ENCODE results near the gene NEDD4L. TPM values are rescaled to one million over a fixed set of nuclear protein-coding genes. Genes with fewer than 3 reads are reported as not detected.

Gene NEDD4L
- total RNA-seq, 1 donor from 2014 or later = 135 TPM

DNA sequence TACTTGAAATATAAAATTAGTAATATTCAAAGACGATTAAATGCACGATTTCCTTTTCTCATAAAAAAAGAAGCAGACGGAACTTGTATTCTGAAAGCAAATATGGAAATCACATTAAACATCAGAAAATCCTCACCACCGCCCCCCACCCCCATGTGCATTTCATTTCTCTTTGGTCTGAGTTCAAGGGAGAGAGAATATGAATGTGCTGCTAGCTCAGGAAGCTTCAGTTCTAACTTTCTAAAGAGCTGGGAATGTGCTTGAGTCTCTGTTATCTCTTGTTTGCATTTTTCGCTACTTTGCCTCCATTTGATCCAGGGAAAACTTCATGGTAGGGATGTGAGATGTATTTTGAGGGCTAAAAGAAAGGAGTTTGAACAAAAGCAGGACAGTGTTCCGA lies 143.6 kb downstream of the NEDD4L start:
- H3K4me3 Mint-ChIP-seq = no peak overlapping the region
- no peaks in the 10 kb centered on the region for H3K36me3 Mint-ChIP-seq
- peaks cover 28% of the 10 kb centered on the region for H3K4me1 Mint-ChIP-seq
- no peaks in the 10 kb centered on the region for H3K27me3 Mint-ChIP-seq (ENCODE audit: low read depth)
- no peak for DNase-seq (ENCODE audit: low spot score in 2 of 2, unreplicated experiment in 2 of 2)
- peak overlapping the region; percentile 27 for H3K27ac Mint-ChIP-seq
- TF ChIP-seq, protein P1, sequence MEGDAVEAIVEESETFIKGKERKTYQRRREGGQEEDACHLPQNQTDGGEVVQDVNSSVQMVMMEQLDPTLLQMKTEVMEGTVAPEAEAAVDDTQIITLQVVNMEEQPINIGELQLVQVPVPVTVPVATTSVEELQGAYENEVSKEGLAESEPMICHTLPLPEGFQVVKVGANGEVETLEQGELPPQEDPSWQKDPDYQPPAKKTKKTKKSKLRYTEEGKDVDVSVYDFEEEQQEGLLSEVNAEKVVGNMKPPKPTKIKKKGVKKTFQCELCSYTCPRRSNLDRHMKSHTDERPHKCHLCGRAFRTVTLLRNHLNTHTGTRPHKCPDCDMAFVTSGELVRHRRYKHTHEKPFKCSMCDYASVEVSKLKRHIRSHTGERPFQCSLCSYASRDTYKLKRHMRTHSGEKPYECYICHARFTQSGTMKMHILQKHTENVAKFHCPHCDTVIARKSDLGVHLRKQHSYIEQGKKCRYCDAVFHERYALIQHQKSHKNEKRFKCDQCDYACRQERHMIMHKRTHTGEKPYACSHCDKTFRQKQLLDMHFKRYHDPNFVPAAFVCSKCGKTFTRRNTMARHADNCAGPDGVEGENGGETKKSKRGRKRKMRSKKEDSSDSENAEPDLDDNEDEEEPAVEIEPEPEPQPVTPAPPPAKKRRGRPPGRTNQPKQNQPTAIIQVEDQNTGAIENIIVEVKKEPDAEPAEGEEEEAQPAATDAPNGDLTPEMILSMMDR (IDR thresholded peaks at IDR 0.05; ENCODE audit: unreplicated experiment) = no peak
- H3K9me3 Mint-ChIP-seq = no peaks in the 10 kb centered on the region

GRCh38 chr18:58188996-58189395 lies 145.0 kb downstream of the NEDD4L start:
- DNase-seq (ENCODE audit: low spot score in 2 of 2, unreplicated experiment in 2 of 2) = no peak
- no peaks in the 10 kb centered on the region for H3K27me3 Mint-ChIP-seq (ENCODE audit: low read depth)
- peak overlapping the region; percentile 57 for H3K27ac Mint-ChIP-seq
- H3K4me1 Mint-ChIP-seq = peaks cover 21% of the 10 kb centered on the region
- TF ChIP-seq, protein P1 (IDR thresholded peaks at IDR 0.05; ENCODE audit: unreplicated experiment) = no peak
- no peak overlapping the region for H3K4me3 Mint-ChIP-seq
- no peaks in the 10 kb centered on the region for H3K9me3 Mint-ChIP-seq
- no peaks in the 10 kb centered on the region for H3K36me3 Mint-ChIP-seq

- H3K4me1 Mint-ChIP-seq = peaks cover 34% of the 10 kb centered on the region
Observed at GRCh38 chr18:58190842-58191530, 147.0 kb downstream of the NEDD4L start.

GRCh38 chr18:58191626-58192025 lies 147.6 kb downstream of the NEDD4L start:
- H3K4me1 Mint-ChIP-seq = peaks cover 35% of the 10 kb centered on the region
- H3K27ac Mint-ChIP-seq = no peak overlapping the region
- TF ChIP-seq, protein P1 (IDR thresholded peaks at IDR 0.05; ENCODE audit: unreplicated experiment) = no peak
- H3K36me3 Mint-ChIP-seq = no peaks in the 10 kb centered on the region
- H3K27me3 Mint-ChIP-seq (ENCODE audit: low read depth) = no peaks in the 10 kb centered on the region
- H3K4me3 Mint-ChIP-seq = no peak overlapping the region
- no peak for DNase-seq (ENCODE audit: low spot score in 2 of 2, unreplicated experiment in 2 of 2)
- H3K9me3 Mint-ChIP-seq = no peaks in the 10 kb centered on the region

More at GRCh38 chr18:58190842-58191530, 147.0 kb downstream of the NEDD4L start:
- Mint-ChIP-seq H3K27me3 (ENCODE audit: low read depth) (no peaks in the 10 kb centered on the region), H3K4me3 (no peak overlapping the region), H3K9me3 (no peaks in the 10 kb centered on the region), H3K27ac (no peak overlapping the region), H3K36me3 (no peaks in the 10 kb centered on the region)
- DNase-seq (ENCODE audit: low spot score in 2 of 2, unreplicated experiment in 2 of 2) = no peak
- TF ChIP-seq, protein P1 (IDR thresholded peaks at IDR 0.05; ENCODE audit: unreplicated experiment) = no peak

DNA sequence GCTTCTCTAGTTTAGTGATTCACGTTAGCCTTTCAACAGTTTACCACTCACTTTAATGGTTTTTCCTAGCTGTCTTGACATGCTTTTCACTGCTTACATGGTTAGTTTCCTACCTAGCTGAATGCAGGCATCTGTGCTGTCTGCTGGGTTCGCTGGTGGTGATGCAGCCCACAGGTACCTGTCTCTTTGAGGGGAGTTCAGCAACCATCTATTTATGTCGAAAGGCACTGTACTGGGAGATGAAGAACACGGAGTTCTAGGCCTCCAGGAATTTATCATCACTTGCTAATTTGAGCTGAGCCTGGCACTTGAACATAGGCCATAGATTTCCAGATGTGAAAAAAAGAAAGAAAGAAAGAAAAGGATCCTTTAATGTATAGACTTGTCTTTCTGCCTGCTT lies 148.5 kb downstream of the NEDD4L start:
- Mint-ChIP-seq H3K27ac (no peak overlapping the region), H3K4me3 (no peak overlapping the region), H3K27me3 (ENCODE audit: low read depth) (no peaks in the 10 kb centered on the region), H3K9me3 (no peaks in the 10 kb centered on the region), H3K36me3 (no peaks in the 10 kb centered on the region), H3K4me1 (peaks cover 37% of the 10 kb centered on the region)
- TF ChIP-seq, protein P1 (IDR thresholded peaks at IDR 0.05; ENCODE audit: unreplicated experiment) = no peak
- no peak for DNase-seq (ENCODE audit: low spot score in 2 of 2, unreplicated experiment in 2 of 2)
